Keratinocyte (primary cell): ENCODE results near the gene C10orf71. TPM values are rescaled to one million over a fixed set of nuclear protein-coding genes. Genes with fewer than 3 reads are reported as not detected.

Source experiments
- DNase-seq: peaks from one replicate; pipeline ENCODE4 v3.0.0-alpha.2; 2011; ENCODE audit warnings: low read depth, missing footprints, low spot score
- FAIRE-seq: peaks from 2 replicates; lab custom pipeline; 2011; peaks lifted over from hg19 to GRCh38; lab: Jason Lieb, UNC
- H2AFZ ChIP-seq: 2 replicates; pipeline ENCODE4 v1.6.0; 2012; ENCODE audit warnings: low read length, control low read depth, inconsistent platforms; ENCODE audit not compliant: control insufficient read depth
- H3K27ac ChIP-seq: 2 replicates; pipeline ENCODE4 v1.5.1; 2011; ENCODE audit warnings: low read length; ENCODE audit not compliant: control insufficient read depth, insufficient read depth
- H3K27me3 ChIP-seq: 3 replicates; pipeline ENCODE4 v1.6.0; 2011; ENCODE audit warnings: low read length; ENCODE audit not compliant: control insufficient read depth, insufficient read depth; ENCODE audit errors: extremely low read depth
- H3K36me3 ChIP-seq, 2 experiments: 2 replicates in 1 of 2; 3 replicates in 1 of 2; pipeline ENCODE4 v1.5.1; 2011; ENCODE audit warnings: low read length in 2 of 2, mild to moderate bottlenecking in 1 of 2; ENCODE audit not compliant: control insufficient read depth in 2 of 2, insufficient read depth in 2 of 2; ENCODE audit errors: extremely low read depth in 1 of 2
- H3K4me1 ChIP-seq: 3 replicates; pipeline ENCODE4 v1.5.1; 2011; ENCODE audit warnings: low read length; ENCODE audit not compliant: control insufficient read depth, insufficient read depth; ENCODE audit errors: extremely low read depth
- H3K4me2 ChIP-seq: 3 replicates; pipeline ENCODE4 v1.6.0; 2011; ENCODE audit warnings: low read depth, low read length; ENCODE audit not compliant: control insufficient read depth, insufficient read depth; ENCODE audit errors: extremely low read depth
- H3K4me3 ChIP-seq, 3 experiments: fragments of 200-600 bp in 1 of 3; sonication (generic) in 1 of 3; 2 replicates in 2 of 3; 3 replicates in 1 of 3; pipeline ENCODE4 v1.5.1; 2011 to 2016; ENCODE audit warnings: low read length in 3 of 3, mild to moderate bottlenecking in 3 of 3, control low read depth in 2 of 3, inconsistent platforms in 1 of 3, low read depth in 1 of 3, mixed read lengths in 1 of 3, mixed run types in 1 of 3, moderate library complexity in 1 of 3; ENCODE audit not compliant: control insufficient read depth in 2 of 3, insufficient read depth in 2 of 3; ENCODE audit errors: extremely low read depth in 1 of 3
- H3K79me2 ChIP-seq: 2 replicates; pipeline ENCODE4 v1.6.0; 2012; ENCODE audit warnings: low read length; ENCODE audit not compliant: control insufficient read depth, insufficient read depth
- H3K9ac ChIP-seq: 3 replicates; pipeline ENCODE4 v1.6.0; 2011; ENCODE audit warnings: low read length; ENCODE audit not compliant: control insufficient read depth, insufficient read depth; ENCODE audit errors: extremely low read depth
- H3K9me1 ChIP-seq: 3 replicates; pipeline ENCODE4 v1.6.0; 2011; ENCODE audit warnings: low read length; ENCODE audit not compliant: control insufficient read depth, insufficient read depth; ENCODE audit errors: extremely low read depth
- H3K9me3 ChIP-seq: 2 replicates; pipeline ENCODE4 v1.5.1; 2012; ENCODE audit warnings: low read depth, low read length; ENCODE audit not compliant: control insufficient read depth
- H4K20me1 ChIP-seq: 3 replicates; pipeline ENCODE4 v1.6.0; 2011; ENCODE audit warnings: low read length; ENCODE audit not compliant: control insufficient read depth, insufficient read depth; ENCODE audit errors: extremely low read depth
- CTCF ChIP-seq, 3 experiments: IDR thresholded peaks in 1 of 3; conservative IDR thresholded peaks in 1 of 3; optimal IDR thresholded peaks in 1 of 3; 2 replicates in 2 of 3; 3 replicates in 1 of 3; pipeline versions ENCODE3 to v1.5.1; 2011; ENCODE audit warnings: low read length in 3 of 3, mild to moderate bottlenecking in 3 of 3, moderate library complexity in 2 of 3, control low read depth in 1 of 3, inconsistent platforms in 1 of 3; ENCODE audit not compliant: insufficient read depth in 2 of 3; ENCODE audit errors: extremely low read depth in 1 of 3
- EZH2 ChIP-seq: IDR thresholded peaks from one replicate; pipeline ENCODE4 v1.6.1; 2012; ENCODE audit warnings: inconsistent platforms, mild to moderate bottlenecking, low read length, moderate library complexity
- dilution Hi-C: fragments of 300-500 bp; cut with MboI; formaldehyde crosslinking; loops from one replicate; pipeline ENCODE4 v1.7.0; 2020; ENCODE audit warnings: low sequenced_read_pairs; ENCODE audit not compliant: extremely low pct_ligation_motif_present
- polyA plus RNA-seq, 5 experiments: library from polyadenylated mRNA; depleted of rRNA in 3 of 5; stranded (reverse) in 3 of 5; stranded (forward) in 1 of 5; unstranded in 1 of 5; fragments of >200 nt; gene quantifications; 1 replicate in 1 of 5; 2 replicates in 3 of 5; 3 replicates in 1 of 5; pipeline versions ENCODE4 v1.2.1 to v1.2.3, GENCODE V29; 2011 to 2012; ENCODE audit warnings: missing spikeins in 2 of 5, low read depth in 1 of 5, low replicate concordance in 1 of 5

Gene C10orf71
- polyA plus RNA-seq, 1 donor (not counting 4 experiments of a cell fraction or from before 2014, with no cell fraction given), result not detected

DNA sequence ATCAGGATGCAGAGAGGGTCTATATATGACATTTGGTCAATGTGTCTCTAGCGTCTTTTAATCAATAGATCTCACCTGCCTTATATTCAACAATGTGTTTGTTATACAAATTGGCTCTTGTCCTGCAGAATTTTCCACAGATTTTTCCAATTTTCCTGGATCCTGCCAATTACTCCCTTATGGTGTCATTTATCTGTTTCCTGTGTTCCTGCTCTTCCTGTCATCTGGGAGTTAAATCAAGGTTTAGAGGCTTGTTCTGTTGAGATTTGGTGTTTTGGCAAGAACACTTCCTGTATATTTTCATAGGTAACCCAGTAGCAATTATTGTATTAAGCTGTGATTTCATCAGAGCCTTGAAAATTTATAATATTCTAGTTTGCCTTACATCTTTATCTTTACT is 8.8 kb upstream of the C10orf71 start:
- H3K27ac ChIP-seq, result no peak overlapping the region
- H4K20me1 ChIP-seq, result no peaks in the 10 kb centered on the region
- no peak overlapping the region for H2AFZ ChIP-seq
- FAIRE-seq, result no peak
- TF ChIP-seq EZH2 (no peak), CTCF (optimal IDR thresholded peaks at IDR 0.05 in 1 of 3, IDR thresholded peaks at IDR 0.05 in 1 of 3, conservative IDR thresholded peaks at IDR 0.05 in 1 of 3; ENCODE audit: extremely low read depth in 1 of 3, insufficient read depth in 2 of 3, low read length in 3 of 3) (no peak)
- no peak overlapping the region for H3K9ac ChIP-seq
- no peak overlapping the region for H3K4me3 ChIP-seq
- no peak overlapping the region for H3K4me2 ChIP-seq
- H3K9me3 ChIP-seq, result no peaks in the 10 kb centered on the region
- H3K27me3 ChIP-seq, result no peaks in the 10 kb centered on the region
- H3K36me3 ChIP-seq, result no peaks in the 10 kb centered on the region
- no peak for DNase-seq
- no peaks in the 10 kb centered on the region for H3K79me2 ChIP-seq
- no peaks in the 10 kb centered on the region for H3K9me1 ChIP-seq
- dilution Hi-C loops, result no loop called here
- no peaks in the 10 kb centered on the region for H3K4me1 ChIP-seq

DNA sequence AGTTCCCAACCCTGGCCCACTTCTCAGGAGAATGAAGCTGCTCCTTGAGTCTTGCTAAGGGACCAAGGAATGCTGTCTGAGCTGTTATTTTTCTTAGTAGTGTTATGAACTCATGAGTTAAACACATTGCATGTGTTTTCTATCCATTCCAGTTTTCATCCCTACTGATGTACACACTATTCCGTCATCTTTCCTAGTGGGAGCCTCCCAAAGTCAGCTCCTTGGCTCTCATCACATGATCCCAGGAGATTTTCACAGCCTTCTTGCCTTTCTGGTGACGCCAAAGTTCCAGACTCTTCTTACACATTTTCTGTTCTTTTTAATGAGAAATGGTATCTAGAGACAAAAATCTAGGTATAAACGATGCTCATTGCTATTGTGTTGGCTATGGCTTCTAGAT is 8.4 kb upstream of the C10orf71 start:
- no peaks in the 10 kb centered on the region for H3K9me3 ChIP-seq
- H3K79me2 ChIP-seq, result no peaks in the 10 kb centered on the region
- TF ChIP-seq EZH2 (no peak), CTCF (optimal IDR thresholded peaks at IDR 0.05 in 1 of 3, IDR thresholded peaks at IDR 0.05 in 1 of 3, conservative IDR thresholded peaks at IDR 0.05 in 1 of 3; ENCODE audit: extremely low read depth in 1 of 3, insufficient read depth in 2 of 3, low read length in 3 of 3) (no peak)
- no peak for FAIRE-seq
- H3K4me1 ChIP-seq, result no peaks in the 10 kb centered on the region
- no peak overlapping the region for H3K9ac ChIP-seq
- H3K36me3 ChIP-seq, result no peaks in the 10 kb centered on the region
- DNase-seq, result no peak
- H2AFZ ChIP-seq, result no peak overlapping the region
- no peak overlapping the region for H3K4me2 ChIP-seq
- H3K9me1 ChIP-seq, result no peaks in the 10 kb centered on the region
- no peak overlapping the region for H3K4me3 ChIP-seq
- H3K27ac ChIP-seq, result no peak overlapping the region
- H3K27me3 ChIP-seq, result no peaks in the 10 kb centered on the region
- dilution Hi-C loops, result no loop called here
- H4K20me1 ChIP-seq, result no peaks in the 10 kb centered on the region
